GM21423 (cell line): ENCODE measurements around the gene PRDX5.
"Not testable (repeated sequence)": the region's sequence is repeated elsewhere in the genome, so short reads cannot be mapped to it uniquely, and the experiment has no call there.

Source experiments
- ATAC-seq: cut with Tn5 transposase; IDR thresholded peaks from one replicate; pipeline ENCODE4 v1.9.1; 2021; ENCODE audit warnings: mild to moderate bottlenecking, moderate library complexity; ENCODE audit not compliant: unreplicated experiment

PRDX5 gene

GRCh38 chr11:64305075-64305690, 12.7 kb upstream of the PRDX5 start, which contains the start of gene ESRRA:
TSS of gene ESRRA (plus strand) at chr11:64305524. CDS start at chr11:64307180, 1,656 bp downstream.
- ATAC-seq: peak; percentile 69

DNA sequence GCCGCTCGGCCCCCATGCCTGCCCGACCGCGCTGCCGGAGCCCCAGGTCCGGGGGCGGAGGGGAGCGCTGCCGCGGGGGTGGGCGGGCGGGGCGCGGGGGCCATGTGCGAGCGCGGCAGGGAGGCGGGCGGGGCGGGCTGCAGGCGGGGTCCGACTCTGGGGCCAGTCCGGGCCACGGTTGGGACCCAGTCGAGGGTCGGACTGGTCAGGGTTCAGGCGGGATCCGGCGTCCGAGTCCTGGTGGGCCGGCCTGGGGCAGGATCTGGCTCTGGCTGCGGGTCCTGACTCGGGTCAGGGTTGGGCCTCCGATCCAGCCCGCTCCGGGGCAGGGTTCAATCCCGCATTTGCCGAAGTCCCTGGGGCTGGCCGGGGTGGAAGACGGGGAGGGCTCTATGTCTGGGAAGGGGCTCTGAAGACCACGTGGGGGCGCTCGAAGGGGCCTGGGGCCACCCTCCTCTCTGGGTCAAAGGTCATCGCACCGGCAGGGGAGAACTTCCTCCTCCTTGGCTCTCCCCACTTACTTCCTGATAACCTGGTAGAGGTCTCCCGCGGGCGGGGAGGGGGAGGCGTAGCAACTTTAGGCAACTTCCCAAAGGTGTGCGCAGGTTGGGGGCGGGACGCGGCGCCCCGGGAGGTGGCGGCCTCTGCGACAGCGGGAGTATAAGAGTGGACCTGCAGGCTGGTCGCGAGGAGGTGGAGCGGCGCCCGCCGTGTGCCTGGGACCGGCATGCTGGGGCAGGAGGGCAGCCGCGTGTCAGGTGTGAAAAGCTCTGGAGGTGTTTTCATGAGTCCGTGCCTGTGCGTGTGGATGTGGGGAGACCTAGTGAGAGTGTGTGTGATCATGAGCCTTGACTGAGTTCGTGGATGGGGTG, 12.0 kb upstream of the PRDX5 start:
- ATAC-seq: peak; percentile 19

DNA sequence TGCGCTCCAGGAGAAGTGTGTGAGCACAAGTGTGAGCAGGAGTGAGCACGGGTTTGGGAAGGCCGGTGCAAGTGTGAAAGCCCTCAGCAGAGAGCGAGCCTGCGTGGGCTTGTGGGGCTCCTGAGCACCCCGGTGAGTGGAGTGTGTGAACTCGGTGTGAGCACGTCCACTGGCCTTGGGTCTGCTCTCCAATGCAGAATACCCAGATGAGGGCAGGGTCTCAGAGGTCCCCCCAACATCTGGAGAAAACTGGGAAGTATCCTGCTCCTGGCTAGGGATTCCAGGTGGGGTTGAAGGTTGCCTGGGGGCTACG, 11.4 kb upstream of the PRDX5 start:
- no peak for ATAC-seq

DNA sequence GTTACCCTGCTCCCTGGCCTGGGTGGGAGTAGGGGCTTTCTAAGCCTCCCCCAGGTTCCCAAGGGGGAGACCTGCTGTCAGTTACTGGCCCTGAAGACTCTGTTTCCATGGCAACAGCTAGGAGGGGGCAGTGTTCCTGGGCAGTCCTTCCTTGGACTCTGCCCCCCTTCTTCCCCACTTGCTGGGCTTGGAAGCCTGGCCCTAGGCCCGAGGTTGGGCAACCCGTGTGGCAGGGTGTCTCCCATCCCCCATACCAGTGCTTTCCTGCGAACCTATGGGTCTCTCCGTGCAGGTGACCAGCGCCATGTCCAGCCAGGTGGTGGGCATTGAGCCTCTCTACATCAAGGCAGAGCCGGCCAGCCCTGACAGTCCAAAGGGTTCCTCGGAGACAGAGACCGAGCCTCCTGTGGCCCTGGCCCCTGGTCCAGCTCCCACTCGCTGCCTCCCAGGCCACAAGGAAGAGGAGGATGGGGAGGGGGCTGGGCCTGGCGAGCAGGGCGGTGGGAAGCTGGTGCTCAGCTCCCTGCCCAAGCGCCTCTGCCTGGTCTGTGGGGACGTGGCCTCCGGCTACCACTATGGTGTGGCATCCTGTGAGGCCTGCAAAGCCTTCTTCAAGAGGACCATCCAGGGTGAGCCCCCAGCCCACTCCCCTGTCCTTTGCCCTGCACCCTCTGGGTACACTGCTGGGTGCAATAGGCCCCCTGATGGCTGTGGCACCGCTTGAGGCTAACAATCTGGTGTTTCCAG, 10.9 kb upstream of the PRDX5 start:
- ATAC-seq: no peak

DNA sequence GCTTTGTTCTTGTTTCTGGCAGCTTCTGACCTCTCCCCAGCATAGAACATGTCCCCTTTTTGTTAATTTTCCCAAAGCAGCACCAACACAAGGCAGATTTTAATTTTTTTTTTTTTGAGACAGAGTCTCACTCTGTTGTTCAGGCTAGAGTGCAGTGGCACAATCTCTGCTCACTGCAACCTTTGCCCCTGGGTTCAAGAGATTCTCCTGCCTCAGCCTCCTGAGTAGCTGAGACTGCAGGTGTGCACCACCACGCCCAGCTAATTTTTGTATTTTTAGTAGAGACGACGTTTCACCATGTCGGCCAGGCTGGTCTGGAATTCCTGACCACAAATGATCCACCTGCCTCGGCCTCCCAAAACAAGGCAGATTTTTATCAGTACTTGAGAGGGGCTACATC, 10.1 kb upstream of the PRDX5 start:
- not testable (repeated sequence) for ATAC-seq

DNA sequence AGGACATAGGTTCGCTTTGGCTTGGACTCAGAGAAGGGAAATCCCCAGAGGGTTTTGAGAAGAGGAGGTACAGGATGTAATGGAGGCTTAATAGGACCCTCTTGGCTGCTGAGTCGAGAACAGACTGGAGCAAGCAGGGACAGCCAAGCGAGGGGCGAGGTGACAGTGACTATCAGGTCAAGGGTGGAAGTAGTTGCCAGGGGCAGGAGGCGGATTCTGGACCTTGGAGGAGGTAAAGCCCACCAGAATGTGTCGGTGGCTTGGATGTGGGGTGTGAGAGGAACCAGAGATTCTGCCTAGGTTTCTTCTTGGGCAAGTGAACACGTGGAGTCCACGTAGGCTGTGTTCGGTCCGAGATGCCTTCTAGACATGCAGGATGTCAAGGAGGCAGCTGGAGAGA, 5.0 kb upstream of the PRDX5 start:
- ATAC-seq: no peak

DNA sequence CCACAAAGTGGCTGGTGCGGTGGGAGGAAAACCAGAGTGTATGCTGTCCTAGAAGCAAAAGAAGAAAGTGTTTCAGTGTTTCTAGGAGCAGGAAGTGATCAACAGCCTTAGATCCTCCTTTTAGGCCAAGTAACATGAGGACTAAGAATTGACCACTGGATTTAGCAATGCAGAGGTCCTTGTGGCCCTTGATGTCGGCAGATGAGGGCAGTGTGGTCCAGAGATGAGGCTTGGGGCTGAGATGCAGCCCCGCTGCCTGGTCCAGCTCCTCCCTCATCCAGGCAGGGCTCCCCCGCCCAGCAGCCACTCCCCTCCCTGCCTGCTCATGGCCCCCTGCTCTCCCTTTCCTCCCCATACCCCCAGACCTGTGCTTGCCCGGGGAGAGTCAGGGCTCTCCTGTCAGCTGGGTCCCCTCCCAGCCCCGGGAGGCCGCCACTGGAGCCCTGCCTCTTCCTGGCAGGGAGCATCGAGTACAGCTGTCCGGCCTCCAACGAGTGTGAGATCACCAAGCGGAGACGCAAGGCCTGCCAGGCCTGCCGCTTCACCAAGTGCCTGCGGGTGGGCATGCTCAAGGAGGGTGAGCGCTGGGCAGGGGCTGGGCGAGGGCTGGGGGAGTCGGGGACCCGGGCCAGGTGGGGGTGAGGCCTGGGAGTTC, 4.3 kb upstream of the PRDX5 start:
- no peak for ATAC-seq

GRCh38 chr11:64314146-64314804, 3.6 kb upstream of the PRDX5 start:
- no peak for ATAC-seq

DNA sequence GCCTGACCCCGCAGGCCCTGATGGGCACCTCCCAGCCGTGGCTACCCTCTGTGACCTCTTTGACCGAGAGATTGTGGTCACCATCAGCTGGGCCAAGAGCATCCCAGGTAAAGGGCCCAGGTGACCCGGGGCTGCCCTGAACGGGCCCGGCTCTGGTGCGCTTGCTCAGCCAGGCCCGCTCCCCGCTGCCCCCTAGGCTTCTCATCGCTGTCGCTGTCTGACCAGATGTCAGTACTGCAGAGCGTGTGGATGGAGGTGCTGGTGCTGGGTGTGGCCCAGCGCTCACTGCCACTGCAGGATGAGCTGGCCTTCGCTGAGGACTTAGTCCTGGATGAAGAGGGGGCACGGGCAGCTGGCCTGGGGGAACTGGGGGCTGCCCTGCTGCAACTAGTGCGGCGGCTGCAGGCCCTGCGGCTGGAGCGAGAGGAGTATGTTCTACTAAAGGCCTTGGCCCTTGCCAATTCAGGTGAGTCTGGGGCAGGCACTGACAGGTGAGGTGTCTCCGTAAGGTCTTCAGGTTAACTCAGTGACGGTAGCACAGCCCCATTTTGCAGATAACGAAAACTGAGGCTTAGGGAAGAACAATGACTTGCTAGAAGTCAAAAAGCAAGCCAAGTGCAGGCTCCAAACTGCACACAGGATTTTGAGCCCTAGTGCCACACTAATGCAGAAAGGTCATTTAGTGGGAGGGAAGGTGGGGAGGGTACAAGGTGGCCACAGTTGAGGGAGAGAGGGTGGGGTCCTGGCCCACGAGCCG, 2.9 kb upstream of the PRDX5 start:
- ATAC-seq: no peak

DNA sequence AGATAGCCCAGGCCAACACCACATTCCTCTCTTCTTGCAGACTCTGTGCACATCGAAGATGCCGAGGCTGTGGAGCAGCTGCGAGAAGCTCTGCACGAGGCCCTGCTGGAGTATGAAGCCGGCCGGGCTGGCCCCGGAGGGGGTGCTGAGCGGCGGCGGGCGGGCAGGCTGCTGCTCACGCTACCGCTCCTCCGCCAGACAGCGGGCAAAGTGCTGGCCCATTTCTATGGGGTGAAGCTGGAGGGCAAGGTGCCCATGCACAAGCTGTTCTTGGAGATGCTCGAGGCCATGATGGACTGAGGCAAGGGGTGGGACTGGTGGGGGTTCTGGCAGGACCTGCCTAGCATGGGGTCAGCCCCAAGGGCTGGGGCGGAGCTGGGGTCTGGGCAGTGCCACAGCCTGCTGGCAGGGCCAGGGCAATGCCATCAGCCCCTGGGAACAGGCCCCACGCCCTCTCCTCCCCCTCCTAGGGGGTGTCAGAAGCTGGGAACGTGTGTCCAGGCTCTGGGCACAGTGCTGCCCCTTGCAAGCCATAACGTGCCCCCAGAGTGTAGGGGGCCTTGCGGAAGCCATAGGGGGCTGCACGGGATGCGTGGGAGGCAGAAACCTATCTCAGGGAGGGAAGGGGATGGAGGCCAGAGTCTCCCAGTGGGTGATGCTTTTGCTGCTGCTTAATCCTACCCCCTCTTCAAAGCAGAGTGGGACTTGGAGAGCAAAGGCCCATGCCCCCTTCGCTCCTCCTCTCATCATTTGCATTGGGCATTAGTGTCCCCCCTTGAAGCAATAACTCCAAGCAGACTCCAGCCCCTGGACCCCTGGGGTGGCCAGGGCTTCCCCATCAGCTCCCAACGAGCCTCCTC, 2.0 kb upstream of the PRDX5 start:
- ATAC-seq: not testable (repeated sequence)

DNA sequence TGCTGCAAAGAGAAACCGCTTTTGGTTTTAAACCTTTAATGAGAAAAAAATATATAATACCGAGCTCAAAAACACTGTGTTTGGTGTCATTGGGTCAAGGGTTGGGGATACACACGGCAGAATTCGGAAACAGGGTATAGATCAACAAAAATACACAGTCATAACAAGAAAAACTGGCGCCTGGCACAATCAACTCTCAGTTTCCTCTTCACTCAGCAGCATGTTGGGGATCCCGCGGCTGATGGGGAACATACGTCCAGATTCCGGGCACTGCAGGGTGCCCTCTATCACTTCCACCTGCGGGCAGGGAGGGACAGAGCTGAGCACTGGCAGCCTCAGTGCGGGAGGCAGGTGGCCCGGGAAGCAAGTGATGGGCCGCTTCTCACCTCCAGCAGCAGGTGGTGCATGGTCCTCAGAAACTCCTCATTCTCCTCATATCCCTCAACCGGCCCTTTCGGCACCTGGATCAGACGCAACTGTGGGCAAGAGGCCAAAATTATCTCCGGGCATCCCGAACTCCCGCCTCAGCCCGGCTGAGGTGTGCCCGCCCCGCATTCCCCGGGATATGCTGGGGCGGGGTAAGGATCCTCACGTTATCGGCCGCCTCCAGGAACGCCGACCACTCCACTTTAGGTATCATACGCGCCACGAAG, 1.1 kb upstream of the PRDX5 start:
- no peak for ATAC-seq

- peak; percentile 64 for ATAC-seq
Observed at GRCh38 chr11:64317325-64317960, 478 bp upstream of the PRDX5 start, which contains the start of gene TRMT112. TSS of gene TRMT112 (minus strand) at chr11:64317559. CDS start at chr11:64317526, 33 bp downstream.

- no peak for ATAC-seq
Observed at GRCh38 chr11:64318766-64319761, 1.1 kb downstream of the PRDX5 start.

GRCh38 chr11:64320556-64320955, 2.6 kb downstream of the PRDX5 start:
- no peak for ATAC-seq

DNA sequence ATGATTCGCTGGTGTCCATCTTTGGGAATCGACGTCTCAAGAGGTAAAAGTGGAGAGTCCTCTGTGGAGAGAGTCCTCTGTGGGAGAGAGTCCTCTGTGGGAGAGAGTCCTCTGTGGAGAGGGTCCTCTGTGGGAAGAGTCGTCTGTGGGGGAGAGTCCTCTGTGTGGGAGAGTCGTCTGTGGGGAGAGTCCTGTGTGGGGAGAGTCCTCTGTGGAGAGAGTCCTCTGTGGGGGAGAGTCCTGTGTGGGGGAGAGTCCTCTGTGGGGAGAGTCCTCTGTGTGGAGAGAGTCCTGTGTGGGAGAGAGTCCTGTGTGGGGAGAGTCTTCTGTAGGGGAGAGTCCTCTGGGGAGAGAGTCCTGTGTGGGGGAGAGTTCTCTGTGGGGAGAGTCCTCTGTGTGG, 3.1 kb downstream of the PRDX5 start:
- no peak for ATAC-seq

DNA sequence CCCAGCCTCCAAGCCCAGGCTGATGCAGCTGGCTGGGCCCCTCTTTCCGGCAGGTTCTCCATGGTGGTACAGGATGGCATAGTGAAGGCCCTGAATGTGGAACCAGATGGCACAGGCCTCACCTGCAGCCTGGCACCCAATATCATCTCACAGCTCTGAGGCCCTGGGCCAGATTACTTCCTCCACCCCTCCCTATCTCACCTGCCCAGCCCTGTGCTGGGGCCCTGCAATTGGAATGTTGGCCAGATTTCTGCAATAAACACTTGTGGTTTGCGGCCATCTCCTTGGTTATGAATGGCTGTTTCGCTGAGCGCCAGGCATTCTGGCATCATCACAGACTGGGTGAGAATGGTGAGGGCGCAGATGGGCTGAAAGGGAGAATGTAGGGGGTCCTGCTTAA, 3.6 kb downstream of the PRDX5 start:
- no peak for ATAC-seq

- no peak for ATAC-seq
Observed at GRCh38 chr11:64322925-64323260, 5.0 kb downstream of the PRDX5 start.
